ENCODE measurements around the gene ACSL4. TPM values are rescaled to one million over a fixed set of nuclear protein-coding genes. Genes with fewer than 3 reads are reported as not detected.

The ACSL4 gene
- total RNA-seq, 1 donor from 2014 or later = 39.8 TPM

DNA sequence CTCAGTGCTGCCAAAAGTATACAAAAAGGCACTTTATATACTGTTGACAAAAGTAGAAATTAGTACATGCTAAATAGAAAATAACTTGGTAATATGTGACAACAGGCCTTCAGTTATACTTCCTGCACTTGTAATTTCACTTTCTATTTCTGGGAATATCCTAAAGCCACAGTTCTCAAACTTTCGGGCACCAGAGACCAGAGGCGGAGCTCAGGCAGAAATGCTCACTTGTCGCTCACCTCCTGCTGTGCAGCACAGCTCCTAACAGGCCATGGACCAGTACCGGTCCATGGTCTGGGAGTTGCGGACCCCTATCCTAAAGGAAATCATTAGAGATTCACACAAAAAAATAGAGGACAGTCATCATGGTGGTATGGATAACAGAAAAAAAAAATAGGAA, 25.7 kb downstream of the ACSL4 start:
- H3K9me3 ChIP-seq = no peaks in the 10 kb centered on the region
- DNase-seq (ENCODE audit: extremely low spot score in 2 of 2) = no peak
- intact Hi-C loops (cut with DNase I) = no loop called here
- peaks cover 22% of the 10 kb centered on the region for H3K4me1 ChIP-seq
- no peak overlapping the region for H3K27ac ChIP-seq
- TF ChIP-seq POLR2AphosphoS5 (IDR thresholded peaks at IDR 0.05; ENCODE audit: insufficient read depth in 1 of 2, low read depth in 1 of 2) = no peak
- TF ChIP-seq CTCF (IDR thresholded peaks at IDR 0.05) = no peak
- no peak for TF ChIP-seq POLR2A (IDR thresholded peaks at IDR 0.05)
- H3K4me3 ChIP-seq = no peak overlapping the region
- H3K36me3 ChIP-seq = no peaks in the 10 kb centered on the region
- H3K27me3 ChIP-seq = no peaks in the 10 kb centered on the region

DNA sequence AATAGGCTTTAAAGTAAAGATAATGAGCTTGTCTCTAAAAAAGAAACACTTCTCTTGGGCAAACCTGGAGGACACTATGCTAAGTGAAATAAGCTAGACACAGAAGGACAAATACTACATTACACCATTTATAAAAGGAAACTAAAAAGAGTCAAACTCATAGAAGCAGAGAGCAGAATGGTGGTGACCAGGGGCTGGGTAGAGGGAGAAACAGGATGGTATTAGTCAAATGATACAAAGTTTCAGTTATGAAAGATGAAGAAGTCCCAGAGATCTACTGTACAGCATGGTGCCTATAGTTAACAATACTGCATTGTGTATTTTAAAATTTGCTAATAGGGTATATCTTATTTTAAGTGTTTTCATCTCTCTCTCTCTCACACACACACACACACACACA, 28.5 kb downstream of the ACSL4 start:
- no peaks in the 10 kb centered on the region for H3K27me3 ChIP-seq
- no peak for DNase-seq (ENCODE audit: extremely low spot score in 2 of 2)
- intact Hi-C loops (cut with DNase I) = no loop called here
- TF ChIP-seq CTCF (IDR thresholded peaks at IDR 0.05) (no peak), POLR2A (IDR thresholded peaks at IDR 0.05) (no peak), POLR2AphosphoS5 (IDR thresholded peaks at IDR 0.05; ENCODE audit: insufficient read depth in 1 of 2, low read depth in 1 of 2) (no peak)
- peaks cover 22% of the 10 kb centered on the region for H3K4me1 ChIP-seq
- no peak overlapping the region for H3K4me3 ChIP-seq
- no peaks in the 10 kb centered on the region for H3K36me3 ChIP-seq
- H3K9me3 ChIP-seq = no peaks in the 10 kb centered on the region
- no peak overlapping the region for H3K27ac ChIP-seq

GRCh38 chrX:109697855-109698254, 35.2 kb downstream of the ACSL4 start:
- no peaks in the 10 kb centered on the region for H3K4me1 ChIP-seq
- no peaks in the 10 kb centered on the region for H3K36me3 ChIP-seq
- DNase-seq (ENCODE audit: extremely low spot score in 2 of 2) = no peak
- no peak overlapping the region for H3K4me3 ChIP-seq
- TF ChIP-seq POLR2A (IDR thresholded peaks at IDR 0.05) (no peak), CTCF (IDR thresholded peaks at IDR 0.05) (no peak), POLR2AphosphoS5 (IDR thresholded peaks at IDR 0.05; ENCODE audit: insufficient read depth in 1 of 2, low read depth in 1 of 2) (no peak)
- H3K9me3 ChIP-seq = no peaks in the 10 kb centered on the region
- no peak overlapping the region for H3K27ac ChIP-seq
- no peaks in the 10 kb centered on the region for H3K27me3 ChIP-seq
- intact Hi-C loops (cut with DNase I) = no loop called here

DNA sequence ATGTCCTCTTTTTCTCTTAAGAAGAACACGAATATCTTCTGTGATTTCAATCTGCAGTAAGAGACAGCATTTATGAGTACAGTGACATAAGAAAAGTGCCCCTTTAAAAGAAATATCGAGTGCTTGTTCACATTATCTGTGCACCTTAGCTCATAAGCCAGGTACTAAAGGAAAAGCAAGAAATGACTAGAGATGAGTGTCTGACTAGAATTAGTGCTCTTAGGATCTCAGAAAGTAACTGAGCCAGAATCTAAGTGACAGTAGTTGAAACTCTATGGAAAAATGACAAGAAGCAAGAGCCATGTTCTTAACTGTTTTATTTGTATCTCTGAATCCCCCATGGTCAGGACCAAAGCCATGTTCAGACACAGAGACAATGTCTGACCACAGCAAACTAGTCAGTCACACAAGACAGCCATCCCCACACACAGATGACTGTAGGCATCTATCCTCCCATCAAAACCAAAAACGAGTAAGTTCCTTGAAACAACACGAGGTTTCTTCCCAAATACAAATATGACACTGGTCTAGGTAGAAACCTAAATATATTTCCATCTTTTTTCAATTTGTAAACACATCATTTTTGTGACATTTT, 36.8 kb downstream of the ACSL4 start:
- DNase-seq (ENCODE audit: extremely low spot score in 2 of 2) = no peak
- Histone ChIP-seq H3K27ac (no peak overlapping the region), H3K27me3 (no peaks in the 10 kb centered on the region), H3K9me3 (no peaks in the 10 kb centered on the region), H3K4me3 (no peak overlapping the region), H3K4me1 (no peaks in the 10 kb centered on the region), H3K36me3 (no peaks in the 10 kb centered on the region)
- intact Hi-C loops (cut with DNase I) = no loop called here
- no peak for TF ChIP-seq CTCF (IDR thresholded peaks at IDR 0.05)
- no peak for TF ChIP-seq POLR2A (IDR thresholded peaks at IDR 0.05)
- TF ChIP-seq POLR2AphosphoS5 (IDR thresholded peaks at IDR 0.05; ENCODE audit: insufficient read depth in 1 of 2, low read depth in 1 of 2) = no peak

- H3K36me3 ChIP-seq = no peaks in the 10 kb centered on the region
- intact Hi-C loops (cut with DNase I) = no loop called here
- DNase-seq (ENCODE audit: extremely low spot score in 2 of 2) = no peak
- TF ChIP-seq POLR2A (IDR thresholded peaks at IDR 0.05) (no peak), CTCF (IDR thresholded peaks at IDR 0.05) (no peak), POLR2AphosphoS5 (IDR thresholded peaks at IDR 0.05; ENCODE audit: insufficient read depth in 1 of 2, low read depth in 1 of 2) (no peak)
- H3K27ac ChIP-seq = no peak overlapping the region
- H3K4me1 ChIP-seq = no peaks in the 10 kb centered on the region
- no peak overlapping the region for H3K4me3 ChIP-seq
- H3K27me3 ChIP-seq = no peaks in the 10 kb centered on the region
- no peaks in the 10 kb centered on the region for H3K9me3 ChIP-seq
Measured at GRCh38 chrX:109695637-109696036, 37.4 kb downstream of the ACSL4 start.

All from vagina (tissue), 2 donors.